K562 (cell line): Measurements from ENCODE around the gene YIF1A. TPM values are rescaled to one million over a fixed set of nuclear protein-coding genes. Genes with fewer than 3 reads are reported as not detected.
A peak's percentile ranks its signal among the peaks of the same experiment; 100 is the strongest.

Source experiments
- BHLHE40 ChIP-seq: IDR thresholded peaks from 2 replicates; pipeline ENCODE4 v1.6.1; 2011; ENCODE audit warnings: low read length, improper control_type of control experiment
- CBX3 ChIP-seq, 2 experiments: IDR thresholded peaks; 1 replicate in 1 of 2; 2 replicates in 1 of 2; pipeline ENCODE4 v1.6.1; 2012; ENCODE audit warnings: inconsistent platforms in 2 of 2, low read length in 2 of 2, borderline replicate concordance in 1 of 2, control low read depth in 1 of 2
- CHD4 ChIP-seq: fragments of 200-600 bp; sonication (generic); IDR thresholded peaks from 3 replicates; pipeline ENCODE4 v1.6.1; 2012; ENCODE audit warnings: low read depth, mild to moderate bottlenecking, mixed read lengths, low read length, inconsistent platforms; ENCODE audit not compliant: insufficient read depth, insufficient replicate concordance, poor library complexity, severe bottlenecking
- CREB5 ChIP-seq: fragments of 250-450 bp; sonication (Bioruptor Pico); IDR thresholded peaks from 2 replicates; pipeline ENCODE4 v1.5.0; 2020; ENCODE audit warnings: mild to moderate bottlenecking
- FOXA1 ChIP-seq: fragments of 450-650 bp; IDR thresholded peaks from 2 replicates; pipeline ENCODE4 v1.6.1; 2016; ENCODE audit warnings: mild to moderate bottlenecking, borderline replicate concordance
- IRF9 ChIP-seq: fragments of 450-650 bp; IDR thresholded peaks from 2 replicates; pipeline ENCODE4 v1.6.1; 2016; ENCODE audit warnings: missing biosample characterization, missing genetic modification characterization
- MAFK ChIP-seq: IDR thresholded peaks from 2 replicates; pipeline ENCODE4 v1.6.1; 2011; ENCODE audit warnings: low read length, improper control_type of control experiment
- MLLT1 ChIP-seq, 2 experiments: fragments of 450-650 bp; IDR thresholded peaks; 2 replicates each; pipeline ENCODE4 v1.6.1; 2016
- PML ChIP-seq: IDR thresholded peaks from 2 replicates; pipeline ENCODE4 v1.6.1; 2012; ENCODE audit warnings: low read length, inconsistent platforms
- POLR2G ChIP-seq: fragments of 200-400 bp; formaldehyde crosslinking; IDR thresholded peaks from 2 replicates; pipeline ENCODE4 v1.6.1; 2017; ENCODE audit warnings: low read depth, mild to moderate bottlenecking, antibody characterized with exemption, low read length, moderate library complexity
- RBFOX2 ChIP-seq: fragments of 200-400 bp; formaldehyde crosslinking; IDR thresholded peaks from 2 replicates; pipeline ENCODE4 v1.6.1; 2017; ENCODE audit warnings: low read depth, mild to moderate bottlenecking, low read length, moderate library complexity
- RBM14 ChIP-seq: fragments of 200-400 bp; formaldehyde crosslinking; IDR thresholded peaks from 2 replicates; pipeline ENCODE4 v1.6.1; 2018; ENCODE audit warnings: low read depth, mild to moderate bottlenecking, low read length, moderate library complexity, borderline replicate concordance; ENCODE audit not compliant: insufficient read depth
- RREB1 ChIP-seq: fragments of 250-450 bp; sonication (Bioruptor Pico); IDR thresholded peaks from 2 replicates; pipeline ENCODE4 v1.4.0; 2020
- TBL1XR1 ChIP-seq, 2 experiments: IDR thresholded peaks; 2 replicates each; pipeline ENCODE4 v1.6.1; 2012; ENCODE audit warnings: improper control_type of control experiment in 2 of 2, low read length in 2 of 2, mild to moderate bottlenecking in 1 of 2
- ZNF274 ChIP-seq: IDR thresholded peaks from 2 replicates; pipeline ENCODE4 v1.6.1; 2011; ENCODE audit warnings: low read depth, mild to moderate bottlenecking, low read length, moderate library complexity, borderline replicate concordance
- ZNF3 ChIP-seq: fragments of 250-450 bp; sonication (Bioruptor Pico); IDR thresholded peaks from 2 replicates; pipeline ENCODE4 v1.5.0; 2021; ENCODE audit warnings: mild to moderate bottlenecking, moderate library complexity
- ZNF316 ChIP-seq: fragments of 450-650 bp; IDR thresholded peaks from 2 replicates; pipeline ENCODE4 v1.6.1; 2016
- ZNF717 ChIP-seq: fragments of 250-450 bp; sonication (Bioruptor Pico); IDR thresholded peaks from 2 replicates; pipeline ENCODE4 v1.5.0; 2021
- polyA plus RNA-seq, 8 experiments: library from polyadenylated mRNA; depleted of rRNA in 4 of 8; stranded (reverse) in 5 of 8; unstranded in 3 of 8; fragments of >200 nt; fragmentation: Nextera tagmentation in 2 of 8; fragmentation: Illumina TruSeq in 1 of 8; extraction: Ambion mirVana in 2 of 8; extraction: Trizol in 1 of 8; gene quantifications; 2 replicates each; pipeline versions ENCODE4 v1.2.1 to v1.2.3, GENCODE V29; 2011 to 2014; ENCODE audit warnings: inconsistent platforms in 1 of 8, missing spikeins in 1 of 8
- total RNA-seq, 7 experiments: library from RNA; depleted of rRNA in 6 of 7; stranded (reverse); fragments of >200 nt in 6 of 7; fragmentation: Illumina TruSeq in 2 of 7; extraction: Trizol in 2 of 7; gene quantifications; 2 replicates each; pipeline versions ENCODE4 v1.2.1 to v1.2.3, GENCODE V29; 2011 to 2021; ENCODE audit warnings: low replicate concordance in 1 of 7

Gene YIF1A
- total and polyA plus RNA-seq, 9 of the 15 experiments (the other 6 are each of a cell fraction or from before 2014, with no cell fraction given) = 8.6 to 121 (median 77.2) TPM

- peak; percentile 62 for TF ChIP-seq RBFOX2
- 0 out of 2 replicates have a peak, but pooled peaks have one; percentile 6 for TF ChIP-seq MAFK
- no peak for TF ChIP-seq RREB1 (CRISPR knock-in tag)
- TF ChIP-seq BHLHE40 = peak; percentile 91
- TF ChIP-seq ZNF274 = no peak
- peak; percentile 55 for TF ChIP-seq POLR2G
- TF ChIP-seq CREB5 (CRISPR knock-in tag) = no peak
- TF ChIP-seq ZNF3 = no peak
- no peak for TF ChIP-seq PML
- TF ChIP-seq ZNF316 = no peak
- no peak for TF ChIP-seq IRF9 (tag)
- TF ChIP-seq CBX3 (IDR thresholded peaks at IDR 0.05; ENCODE audit: borderline replicate concordance in 1 of 2, low read length in 2 of 2) = peak in 1 of 2 experiments; percentile 83; a peak in 2 of 3 replicates
- TF ChIP-seq RBM14 = no peak
- no peak for TF ChIP-seq FOXA1
- no peak for TF ChIP-seq TBL1XR1 (IDR thresholded peaks at IDR 0.05; ENCODE audit: low read length in 2 of 2)
- peak in 1 of 2 experiments; percentile 49; a peak in 1 of 4 replicates for TF ChIP-seq MLLT1 (IDR thresholded peaks at IDR 0.05)
- no peak for TF ChIP-seq ZNF717 (CRISPR knock-in tag)
- no peak for TF ChIP-seq CHD4
These were observed 39.6 kb upstream of the YIF1A start (continued) for GRCh38 chr11:66328302-66329144.
